Vagina (tissue), 2 donors: Measurements from ENCODE around the gene ETV7. TPM values are rescaled to one million over a fixed set of nuclear protein-coding genes. Genes with fewer than 3 reads are reported as not detected.

Experiments
- DNase-seq, 2 donors: peaks; one replicate each; pipeline ENCODE4 v3.0.0-alpha.2; 2017; ENCODE audit errors: extremely low spot score in 2 of 2
- H3K27ac ChIP-seq: fragments of 200-600 bp; sonication (generic); one replicate; pipeline ENCODE4 v1.5.1; 2019
- H3K27me3 ChIP-seq: fragments of 200-600 bp; sonication (generic); one replicate; pipeline ENCODE4 v1.5.1; 2019
- H3K36me3 ChIP-seq, 2 donors: fragments of 200-600 bp; sonication (generic); one replicate each; pipeline ENCODE4 v1.5.1; 2017 to 2019
- H3K4me1 ChIP-seq: fragments of 200-600 bp; sonication (generic); one replicate; pipeline ENCODE4 v1.5.1; 2019
- H3K4me3 ChIP-seq, 2 donors: fragments of 200-600 bp; sonication (generic); 1 replicate in 1 of 2; 2 replicates in 1 of 2; pipeline ENCODE4 v1.5.1; 2016 to 2019
- H3K9me3 ChIP-seq: fragments of 200-600 bp; sonication (generic); one replicate; pipeline ENCODE4 v1.5.1; 2019
- CTCF ChIP-seq, 3 experiments: fragments of 450-650 bp in 2 of 3; fragments of 200-600 bp in 1 of 3; sonication (generic) in 1 of 3; IDR thresholded peaks; one replicate each; pipeline ENCODE4 v1.5.1; 2017 to 2019; ENCODE audit warnings: antibody characterized with exemption in 3 of 3, mild to moderate bottlenecking in 2 of 3, moderate library complexity in 2 of 3
- POLR2A ChIP-seq, 2 donors: fragments of 450-650 bp; IDR thresholded peaks; one replicate each; pipeline ENCODE4 v1.6.1; 2017; ENCODE audit warnings: antibody characterized with exemption in 2 of 2, mild to moderate bottlenecking in 2 of 2, moderate library complexity in 2 of 2
- POLR2AphosphoS5 ChIP-seq, 2 donors: sonication (generic); formaldehyde crosslinking; IDR thresholded peaks; one replicate each; pipeline ENCODE4 v1.9.0; 2017; ENCODE audit warnings: antibody characterized with exemption in 2 of 2, mild to moderate bottlenecking in 2 of 2, low read depth in 1 of 2; ENCODE audit not compliant: insufficient read depth in 1 of 2
- intact Hi-C: fragments of 100-400 bp; cut with DNase I; formaldehyde crosslinking; loops from one replicate; pipeline ENCODE4 v1.15.1; 2023
- total RNA-seq: library from RNA; depleted of rRNA; stranded (reverse); fragments of >200 nt; gene quantifications from one replicate; pipeline ENCODE4 v1.2.3, GENCODE V29; 2016

ETV7 gene
- total RNA-seq, 1 donor from 2014 or later: 2.2 TPM

- no peak overlapping the region for H3K27ac ChIP-seq
- no peaks in the 10 kb centered on the region for H3K27me3 ChIP-seq
- no peak for DNase-seq
- TF ChIP-seq CTCF (IDR thresholded peaks at IDR 0.05) (no peak), POLR2A (IDR thresholded peaks at IDR 0.05) (no peak)
- no peaks in the 10 kb centered on the region for H3K4me1 ChIP-seq
- no peaks in the 10 kb centered on the region for H3K9me3 ChIP-seq
- intact Hi-C loops: no loop called here
- no peak overlapping the region for H3K4me3 ChIP-seq
- no peaks in the 10 kb centered on the region for H3K36me3 ChIP-seq
Measured at GRCh38 chr6:36324191-36324590, 63.3 kb downstream of the ETV7 start.

DNA sequence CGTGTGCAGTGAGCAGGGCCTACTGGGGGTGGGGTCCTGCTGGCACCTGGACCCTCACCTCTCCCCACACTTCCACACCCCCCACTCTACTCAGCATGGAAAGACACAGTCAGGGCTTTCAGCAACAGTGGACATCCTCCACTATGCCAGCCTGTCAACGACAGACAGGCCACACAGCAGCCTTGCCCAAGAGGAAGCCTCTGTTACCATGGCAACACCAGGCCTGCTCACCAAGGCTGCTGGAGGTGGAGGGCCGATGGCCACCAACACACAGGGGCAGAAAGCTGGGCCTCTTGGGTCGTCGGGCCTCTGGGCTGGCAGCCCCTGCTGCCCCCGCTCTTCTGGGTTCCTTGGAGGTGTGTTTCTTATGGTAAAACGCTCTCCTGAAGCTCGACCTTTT lies 64.4 kb downstream of the ETV7 start:
- Histone ChIP-seq H3K36me3 (no peaks in the 10 kb centered on the region), H3K4me1 (no peaks in the 10 kb centered on the region), H3K4me3 (no peak overlapping the region), H3K27ac (no peak overlapping the region), H3K9me3 (no peaks in the 10 kb centered on the region), H3K27me3 (no peaks in the 10 kb centered on the region)
- intact Hi-C loops: no loop called here
- no peak for DNase-seq
- TF ChIP-seq POLR2A (IDR thresholded peaks at IDR 0.05): no peak
- no peak for TF ChIP-seq POLR2AphosphoS5 (IDR thresholded peaks at IDR 0.05; ENCODE audit: insufficient read depth in 1 of 2, low read depth in 1 of 2)
- no peak for TF ChIP-seq CTCF (IDR thresholded peaks at IDR 0.05)

GRCh38 chr6:36322591-36322990 lies 64.9 kb downstream of the ETV7 start:
- Histone ChIP-seq H3K36me3 (no peaks in the 10 kb centered on the region), H3K4me3 (no peak overlapping the region), H3K27me3 (no peaks in the 10 kb centered on the region), H3K9me3 (no peaks in the 10 kb centered on the region), H3K27ac (no peak overlapping the region), H3K4me1 (no peaks in the 10 kb centered on the region)
- TF ChIP-seq POLR2AphosphoS5 (IDR thresholded peaks at IDR 0.05; ENCODE audit: insufficient read depth in 1 of 2, low read depth in 1 of 2): no peak
- TF ChIP-seq POLR2A (IDR thresholded peaks at IDR 0.05): no peak
- no peak for TF ChIP-seq CTCF (IDR thresholded peaks at IDR 0.05)
- intact Hi-C loops: no loop called here
- no peak for DNase-seq

- Histone ChIP-seq H3K27me3 (no peaks in the 10 kb centered on the region), H3K4me3 (no peak overlapping the region), H3K4me1 (no peaks in the 10 kb centered on the region), H3K27ac (no peak overlapping the region), H3K36me3 (no peaks in the 10 kb centered on the region), H3K9me3 (no peaks in the 10 kb centered on the region)
- no peak for DNase-seq
- TF ChIP-seq POLR2A (IDR thresholded peaks at IDR 0.05): no peak
- TF ChIP-seq POLR2AphosphoS5 (IDR thresholded peaks at IDR 0.05; ENCODE audit: insufficient read depth in 1 of 2, low read depth in 1 of 2): no peak
- no peak for TF ChIP-seq CTCF (IDR thresholded peaks at IDR 0.05)
- intact Hi-C loops: no loop called here
Measured at GRCh38 chr6:36320475-36320874, 67.0 kb downstream of the ETV7 start.

DNA sequence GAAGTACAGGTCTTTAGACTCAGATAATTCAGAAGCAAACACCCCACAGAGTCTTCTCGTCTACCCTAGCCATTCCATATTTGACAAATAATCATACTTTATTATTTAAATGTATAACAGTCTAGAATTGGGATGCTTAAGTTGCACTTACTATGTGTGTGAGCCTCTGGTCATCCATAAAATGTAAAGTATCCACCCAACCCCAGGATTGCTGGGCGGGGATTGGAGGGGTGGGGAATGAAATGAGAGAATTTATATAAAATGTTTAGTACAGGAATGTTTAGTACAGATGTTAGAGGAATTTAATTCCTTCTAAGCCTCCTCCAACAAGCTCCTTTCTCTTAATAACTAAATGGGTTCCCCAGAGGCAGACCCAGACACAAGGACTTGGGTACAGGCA lies 67.6 kb downstream of the ETV7 start:
- no peak for DNase-seq
- Histone ChIP-seq H3K4me1 (no peaks in the 10 kb centered on the region), H3K27ac (no peak overlapping the region), H3K4me3 (no peak overlapping the region), H3K36me3 (no peaks in the 10 kb centered on the region), H3K27me3 (no peaks in the 10 kb centered on the region), H3K9me3 (no peaks in the 10 kb centered on the region)
- intact Hi-C loops: no loop called here
- TF ChIP-seq POLR2A (IDR thresholded peaks at IDR 0.05) (no peak), CTCF (IDR thresholded peaks at IDR 0.05) (no peak), POLR2AphosphoS5 (IDR thresholded peaks at IDR 0.05; ENCODE audit: insufficient read depth in 1 of 2, low read depth in 1 of 2) (no peak)
